Type B pancreatic cell (in vitro differentiated cells): ENCODE data around the gene RPS21. TPM values are rescaled to one million over a fixed set of nuclear protein-coding genes. Genes with fewer than 3 reads are reported as not detected.
A peak's percentile ranks its signal among the peaks of the same experiment; 100 is the strongest.

Experiments
- DNase-seq: peaks from one replicate; pipeline ENCODE4 v3.0.0; 2021; ENCODE audit warnings: mixed read lengths; ENCODE audit not compliant: unreplicated experiment; ENCODE audit errors: extremely low spot score
- H3K27ac Mint-ChIP-seq: 2 replicates; pipeline ENCODE4 v1.8.0; 2021; ENCODE audit warnings: mild to moderate bottlenecking, mixed read lengths
- H3K27me3 Mint-ChIP-seq: 2 replicates; pipeline ENCODE4 v1.8.0; 2021; ENCODE audit warnings: mixed read lengths
- H3K36me3 Mint-ChIP-seq: 2 replicates; pipeline ENCODE4 v1.8.0; 2021; ENCODE audit warnings: mixed read lengths
- H3K4me1 Mint-ChIP-seq: one replicate; pipeline ENCODE4 v1.8.0; 2021; ENCODE audit warnings: mixed read lengths; ENCODE audit not compliant: unreplicated experiment
- H3K4me3 Mint-ChIP-seq: 2 replicates; pipeline ENCODE4 v1.8.0; 2021; ENCODE audit warnings: mild to moderate bottlenecking, mixed read lengths
- H3K9me3 Mint-ChIP-seq: 2 replicates; pipeline ENCODE4 v1.8.0; 2021; ENCODE audit warnings: mixed read lengths
- CTCF ChIP-seq: fragments of 200-600 bp; sonication (generic); conservative IDR thresholded peaks from 2 replicates; pipeline ENCODE4 v1.5.0; 2021; ENCODE audit warnings: antibody characterized with exemption, mild to moderate bottlenecking
- total RNA-seq: library from RNA; stranded (reverse); gene quantifications from 2 replicates; pipeline ENCODE4 v1.2.1, GENCODE V29; 2021; ENCODE audit warnings: low replicate concordance

RPS21 gene
- total RNA-seq, 1 donor from 2014 or later, result 1,432 TPM

GRCh38 chr20:62344092-62344491 lies 42.8 kb upstream of the RPS21 start:
- H3K9me3 Mint-ChIP-seq, result no peaks in the 10 kb centered on the region

DNA sequence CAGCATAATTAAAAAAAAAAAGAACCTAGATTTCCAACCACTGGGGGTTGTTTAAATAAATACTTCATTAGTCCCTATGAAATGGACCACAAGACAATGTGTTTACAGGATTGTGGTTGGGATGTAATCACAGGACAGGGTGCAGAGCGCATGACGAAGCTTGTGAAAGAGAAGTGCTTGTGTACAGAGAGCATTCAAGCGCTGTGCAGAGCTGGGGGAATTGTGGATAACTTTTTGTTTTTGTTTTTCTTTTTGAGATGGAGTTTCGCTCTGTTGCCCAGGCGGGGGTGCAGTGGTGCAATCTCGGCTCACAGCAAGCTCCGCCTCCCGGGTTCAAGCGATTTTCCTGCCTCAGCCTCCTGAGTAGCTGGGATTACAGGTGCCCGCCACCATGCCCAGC lies 42.1 kb upstream of the RPS21 start:
- no peak overlapping the region for H3K27ac Mint-ChIP-seq
- H3K9me3 Mint-ChIP-seq, result peaks cover 3% of the 10 kb centered on the region
- no peaks in the 10 kb centered on the region for H3K4me1 Mint-ChIP-seq
- no peak overlapping the region for H3K4me3 Mint-ChIP-seq
- no peaks in the 10 kb centered on the region for H3K27me3 Mint-ChIP-seq
- no peak for DNase-seq
- peaks cover 28% of the 10 kb centered on the region for H3K36me3 Mint-ChIP-seq
- no peak for TF ChIP-seq CTCF

More at GRCh38 chr20:62344092-62344491, 42.8 kb upstream of the RPS21 start:
- DNase-seq, result no peak
- Mint-ChIP-seq H3K27me3 (no peaks in the 10 kb centered on the region), H3K4me3 (no peak overlapping the region), H3K4me1 (no peaks in the 10 kb centered on the region), H3K27ac (no peak overlapping the region), H3K36me3 (peaks cover 28% of the 10 kb centered on the region)
- no peak for TF ChIP-seq CTCF

DNA sequence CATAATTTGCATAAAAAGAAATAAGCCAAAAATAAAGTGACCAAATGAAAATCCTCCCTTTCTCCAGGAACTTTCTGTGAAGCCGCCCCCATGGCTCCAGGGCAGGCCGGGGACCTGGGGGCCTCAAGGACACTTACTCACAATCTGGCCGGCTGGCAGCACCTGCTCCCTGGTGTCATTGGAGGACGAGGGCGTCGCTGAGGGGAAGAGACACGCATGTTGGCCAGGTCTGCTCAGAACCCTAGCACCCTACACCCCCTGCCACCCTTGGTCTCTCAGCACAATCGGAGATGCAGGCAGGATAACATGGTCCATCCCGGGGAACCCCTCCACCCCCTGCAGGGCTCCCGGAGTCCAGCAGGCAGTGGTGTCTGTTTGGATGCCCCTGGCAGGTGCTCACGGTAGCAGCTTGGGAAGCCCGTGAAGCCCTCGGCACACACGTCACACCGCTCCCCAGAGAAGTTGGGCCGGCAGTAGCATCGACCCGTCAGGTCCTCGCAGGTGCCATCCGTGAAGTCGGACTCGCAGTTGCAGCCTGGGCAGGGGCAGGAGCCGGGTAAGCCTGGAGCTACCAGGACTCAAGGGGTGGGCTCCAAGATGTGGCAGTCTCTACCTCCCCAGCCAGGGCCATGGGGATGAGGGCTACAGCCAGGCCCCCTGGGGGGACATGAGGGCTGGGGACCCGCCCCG lies 41.1 kb upstream of the RPS21 start:
- no peak for DNase-seq
- Mint-ChIP-seq H3K4me3 (no peak overlapping the region), H3K4me1 (no peaks in the 10 kb centered on the region), H3K36me3 (peaks cover 25% of the 10 kb centered on the region), H3K9me3 (peaks cover 3% of the 10 kb centered on the region), H3K27ac (peak overlapping the region; percentile 41), H3K27me3 (no peaks in the 10 kb centered on the region)
- TF ChIP-seq CTCF, result no peak

- TF ChIP-seq CTCF, result no peak
- Mint-ChIP-seq H3K36me3 (peaks cover 23% of the 10 kb centered on the region), H3K27ac (no peak overlapping the region)
Observed at GRCh38 chr20:62346398-62347150, 40.3 kb upstream of the RPS21 start.

DNA sequence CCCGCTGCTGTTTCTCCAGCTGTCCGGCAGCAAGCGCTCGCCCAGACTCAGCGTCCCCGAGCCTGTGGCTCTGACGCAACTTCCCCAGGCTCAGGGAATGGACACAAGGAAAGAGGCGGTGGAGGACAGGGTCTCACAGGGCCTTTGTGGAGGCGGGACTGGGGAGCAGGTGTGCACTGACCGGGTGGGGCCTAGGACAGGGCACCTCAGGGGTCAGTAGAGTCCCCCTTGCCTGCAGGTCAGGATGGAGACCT lies 39.8 kb upstream of the RPS21 start:
- peaks cover 3% of the 10 kb centered on the region for H3K9me3 Mint-ChIP-seq
- no peak overlapping the region for H3K27ac Mint-ChIP-seq
- TF ChIP-seq CTCF, result no peak
- DNase-seq, result no peak
- no peak overlapping the region for H3K4me3 Mint-ChIP-seq
- peaks cover 22% of the 10 kb centered on the region for H3K36me3 Mint-ChIP-seq
- H3K4me1 Mint-ChIP-seq, result no peaks in the 10 kb centered on the region
- H3K27me3 Mint-ChIP-seq, result no peaks in the 10 kb centered on the region

More at GRCh38 chr20:62346398-62347150, 40.3 kb upstream of the RPS21 start:
- H3K4me1 Mint-ChIP-seq, result no peaks in the 10 kb centered on the region
- no peak for DNase-seq
- H3K27me3 Mint-ChIP-seq, result no peaks in the 10 kb centered on the region
- no peak overlapping the region for H3K4me3 Mint-ChIP-seq
- peaks cover 3% of the 10 kb centered on the region for H3K9me3 Mint-ChIP-seq
